GM10248 (cell line): ENCODE data around the gene SCN4A.

Experiments
- CTCF ChIA-PET: fragments of 300-600 bp; sonication (Branson Sonifier 250); formaldehyde crosslinking; extraction: SDS; loops from one replicate; lab custom pipeline; 2021; ENCODE audit warnings: antibody characterized with exemption; lab: Yijun Ruan, JAX
- POLR2A ChIA-PET: fragments of 350-650 bp; sonication (Branson Sonifier 250); formaldehyde crosslinking; extraction: SDS; loops from one replicate; lab custom pipeline; 2020; ENCODE audit warnings: antibody characterized with exemption; lab: Yijun Ruan, JAX
- DNase-seq: peaks from one replicate; pipeline ENCODE4 v3.0.0; 2012; ENCODE audit errors: extremely low spot score
- CTCF ChIP-seq: IDR thresholded peaks from 2 replicates; pipeline ENCODE4 v1.5.1; 2012; ENCODE audit warnings: mild to moderate bottlenecking, low read depth; ENCODE audit errors: extremely low read depth, missing control alignments, control extremely low read depth

Gene SCN4A

GRCh38 chr17:64002658-64003525 lies 30.2 kb upstream of the SCN4A start:
- POLR2A ChIA-PET = no interaction called here
- no peak for TF ChIP-seq CTCF
- DNase-seq = no peak
- CTCF ChIA-PET = interaction anchor here (1.5 kb wide), 1 partner anchor 13 kb away, joined by 4 read pairs; no protein-coding TSS in a partner anchor

- POLR2A ChIA-PET = no interaction called here
- no peak for DNase-seq
- CTCF ChIA-PET = interaction anchor here (1.2 to 1.5 kb wide), 2 partner anchors 12 to 24 kb away, joined by 3 to 4 read pairs; no protein-coding TSS in a partner anchor
- TF ChIP-seq CTCF = no peak
Observed at GRCh38 chr17:64001763-64002529, 29.2 kb upstream of the SCN4A start.

- CTCF ChIA-PET = interaction anchor here (1.2 kb wide), 1 partner anchor 24 kb away, joined by 3 read pairs; no protein-coding TSS in a partner anchor
Observed at GRCh38 chr17:64001091-64001579, 28.4 kb upstream of the SCN4A start.

GRCh38 chr17:63999680-64000531 lies 27.2 kb upstream of the SCN4A start:
- TF ChIP-seq CTCF = no peak
- POLR2A ChIA-PET = no interaction called here
- no peak for DNase-seq
- CTCF ChIA-PET = interaction anchor here (1.2 to 2.1 kb wide), 4 partner anchors 10 to 134 kb away, joined by 3 to 9 read pairs (median 6); no protein-coding TSS in a partner anchor

More at GRCh38 chr17:64001091-64001579, 28.4 kb upstream of the SCN4A start:
- DNase-seq = no peak
- POLR2A ChIA-PET = no interaction called here
- TF ChIP-seq CTCF = no peak

- POLR2A ChIA-PET = no interaction called here
- CTCF ChIA-PET = interaction anchor here (0.9 to 2.1 kb wide), 7 partner anchors 9 to 135 kb away, joined by 3 to 9 read pairs (median 4); no protein-coding TSS in a partner anchor
- no peak for TF ChIP-seq CTCF
- DNase-seq = no peak
Observed at GRCh38 chr17:63998721-63999679, 26.3 kb upstream of the SCN4A start.
